ENCODE measurements around the gene STMN1. TPM values are rescaled to one million over a fixed set of nuclear protein-coding genes. Genes with fewer than 3 reads are reported as not detected.

The STMN1 gene
- total and polyA plus RNA-seq, 2 of the 8 experiments (the other 6 are each of a cell fraction or from before 2014, with no cell fraction given), result 116 to 564 TPM

GRCh38 chr1:25926731-25927496 lies 20.7 kb upstream of the STMN1 start:
- TF ChIP-seq TAF1 (IDR thresholded peaks at IDR 0.05; ENCODE audit: low read depth, low read length) (0 out of 2 replicates have a peak, but pooled peaks have one; percentile 12), USF2 (IDR thresholded peaks at IDR 0.05; ENCODE audit: low read length) (no peak)
- H3K9ac ChIP-seq (replicated peaks in 1 of 4; ENCODE audit: extremely low read depth in 1 of 4, low read depth in 3 of 4, low read length in 3 of 4), result no peak overlapping the region; a peak in 1 of 7 replicates
- H3K4me1 ChIP-seq (replicated peaks in 1 of 4; ENCODE audit: control insufficient read depth in 3 of 4, insufficient read depth in 4 of 4, low read length in 3 of 4), result peaks cover 6 to 17% (median 12%) of the 10 kb centered on the region in 4 experiments
- peaks cover 15% of the 10 kb centered on the region for H3K23me2 ChIP-seq (ENCODE audit: low read depth, low read length)
- ChIA-PET CTCF (ENCODE audit: partially characterized antibody) (interaction anchor here (0.6 to 3.2 kb wide), 5 partner anchors 9 to 206 kb away, joined by 3 to 13 read pairs (median 3); no protein-coding TSS in a partner anchor), POLR2A (ENCODE audit: partially characterized antibody) (interaction anchor here (1.1 to 2.6 kb wide), 3 partner anchors 21 to 483 kb away, joined by 3 to 12 read pairs (median 4); partner anchors contain the start of genes LIN28A and STMN1)
- peak overlapping the region; percentile 23 for H4K91ac ChIP-seq (replicated peaks; ENCODE audit: insufficient read length, low read length)
- H3K79me2 ChIP-seq (ENCODE audit: control insufficient read depth in 1 of 2, insufficient read depth in 2 of 2, low read length in 2 of 2), result no peaks in the 10 kb centered on the region
- peak overlapping the region; percentile 48 for H3K18ac ChIP-seq (ENCODE audit: extremely low read depth, low read length)
- H2BK120ac ChIP-seq (replicated peaks; ENCODE audit: low read depth, low read length), result no peak overlapping the region
- no peak overlapping the region for H4K5ac ChIP-seq (ENCODE audit: insufficient read length, low read depth, low read length)
- 79% methylated on average over 13 of the region's 13 CpGs; no CpG with 5 or more reads in 1 of the 2 experiments for WGBS, 2 experiments (ENCODE audit: extremely low coverage in 1 of 2, insufficient coverage in 1 of 2, insufficient read length in 1 of 2, insufficient replicate concordance in 2 of 2, low coverage in 1 of 2, low lambda C conversion rate in 2 of 2, missing lambda C conversion rate in 1 of 2)
- H3K4ac ChIP-seq (replicated peaks; ENCODE audit: insufficient read length, low read depth, low read length), result no peak overlapping the region
- H2BK5ac ChIP-seq (ENCODE audit: low read depth, low read length), result 0 out of 2 replicates have a peak overlapping the region, but pooled peaks have one; percentile 52
- H2BK20ac ChIP-seq (ENCODE audit: low read length), result no peak overlapping the region
- FAIRE-seq, result no peak
- no peak overlapping the region for H3K4me3 ChIP-seq (ENCODE audit: extremely low read depth in 1 of 4, insufficient read depth in 2 of 4, low read depth in 3 of 4, low read length in 4 of 4)
- H2AFZ ChIP-seq (ENCODE audit: low read length), result peak overlapping the region; percentile 90
- no peaks in the 10 kb centered on the region for H3K36me3 ChIP-seq (ENCODE audit: control insufficient read depth in 2 of 4, insufficient read depth in 4 of 4, low read length in 3 of 4)
- H4K8ac ChIP-seq (ENCODE audit: extremely low read depth, insufficient read depth, low read length), result no peak overlapping the region
- no peaks in the 10 kb centered on the region for H3K9me3 ChIP-seq (ENCODE audit: insufficient read depth in 2 of 2, low read depth in 1 of 2, low read length in 1 of 2)
- H4K20me1 ChIP-seq (replicated peaks in 1 of 2; ENCODE audit: control insufficient read depth in 1 of 2, insufficient read depth in 2 of 2, low read length in 2 of 2), result no peaks in the 10 kb centered on the region
- H3K56ac ChIP-seq (replicated peaks; ENCODE audit: insufficient read length, low read depth, low read length), result no peak overlapping the region
- no peak overlapping the region for H3K27ac ChIP-seq (ENCODE audit: low read depth, low read length)
- H3K4me2 ChIP-seq (ENCODE audit: insufficient read depth in 1 of 2, low read depth in 2 of 2, low read length in 2 of 2), result peak overlapping the region; percentile 1 to 36; a peak in 3 of 4 replicates
- no peaks in the 10 kb centered on the region for H3K79me1 ChIP-seq (ENCODE audit: low read depth, low read length)
- H2AK5ac ChIP-seq (ENCODE audit: low read depth, low read length), result no peak overlapping the region
- H3K23ac ChIP-seq (ENCODE audit: insufficient read length), result no peak overlapping the region
- H3K14ac ChIP-seq (ENCODE audit: insufficient read length), result no peak overlapping the region
- peaks cover 0 to 4% (median 0%) of the 10 kb centered on the region in 4 experiments; a peak in 2 of 7 replicates for H3K27me3 ChIP-seq (replicated peaks in 1 of 4; ENCODE audit: control insufficient read depth in 3 of 4, extremely low read depth in 1 of 4, insufficient read depth in 3 of 4, low read length in 3 of 4)
- H2BK12ac ChIP-seq (ENCODE audit: low read depth, low read length), result 0 out of 2 replicates have a peak overlapping the region, but pooled peaks have one; percentile 50
- DNase-seq (ENCODE audit: low read depth in 1 of 2, low spot score in 2 of 2), result peak in 1 of 2 experiments; percentile 53
- no peak overlapping the region; the same call in 1 of the 2 replicates for H2BK15ac ChIP-seq (ENCODE audit: low read length)

Measured in H1 (cell line).